ENCODE measurements around the gene TCEAL7.
"Not testable (repeated sequence)": the region's sequence is repeated elsewhere in the genome, so short reads cannot be mapped to it uniquely, and the experiment has no call there.

Gene TCEAL7, protein sequence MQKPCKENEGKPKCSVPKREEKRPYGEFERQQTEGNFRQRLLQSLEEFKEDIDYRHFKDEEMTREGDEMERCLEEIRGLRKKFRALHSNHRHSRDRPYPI

DNA sequence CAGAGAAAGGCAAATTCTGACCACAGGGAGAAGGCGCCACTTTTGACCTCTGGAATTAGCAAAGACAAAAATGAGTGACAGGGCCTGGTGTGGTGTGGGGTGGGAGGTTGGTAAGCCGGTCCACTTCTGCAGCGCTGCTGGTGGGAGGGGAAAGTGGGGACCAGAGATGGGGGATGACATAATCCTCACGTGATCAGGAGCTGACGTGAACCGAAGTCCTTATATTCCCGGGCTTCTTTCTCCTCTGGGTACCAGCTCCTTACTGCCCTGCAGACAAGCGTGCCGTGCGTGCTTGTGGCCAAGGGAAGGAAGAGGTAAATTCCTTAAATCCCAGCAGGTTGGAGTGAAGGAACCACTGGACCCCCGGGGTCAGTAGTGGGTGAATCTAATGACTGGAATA is at the start of gene TCEAL7:
Gene TCEAL7 (plus strand): TSS at position 249 of the 400 bp plus-strand sequence. CDS start 1,165 bp downstream, outside the sequence.
- DNase-seq (ENCODE audit: low spot score), result no peak
- no peak for TF ChIP-seq CTCF (IDR thresholded peaks at IDR 0.05; ENCODE audit: extremely low read depth, insufficient read depth, missing control alignments)
- in situ Hi-C loops (cut with MboI; ENCODE audit: low pct_unique_long_range_greater_than_20kb, low sequenced_read_pairs, unreplicated experiment), result no loop called here

DNA sequence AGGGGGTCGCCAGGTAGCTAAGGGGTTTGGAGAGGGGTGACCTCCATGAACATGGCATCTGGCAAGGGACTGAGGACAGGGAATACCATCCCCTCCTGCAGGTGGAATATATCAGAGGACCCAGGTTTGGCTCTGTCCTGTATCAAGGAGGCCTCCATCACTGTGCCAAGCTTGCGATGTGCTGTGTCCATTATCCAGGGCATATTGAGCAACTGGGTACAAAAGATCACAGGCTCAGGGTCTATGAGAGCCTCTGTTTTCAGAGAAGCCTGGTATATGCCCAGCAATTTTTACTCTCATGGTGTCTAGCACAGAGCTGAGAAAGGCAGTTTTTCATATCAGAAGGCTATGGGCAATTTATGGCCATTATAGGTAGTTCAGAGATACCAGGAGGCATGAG is 36.9 kb upstream of the TCEAL7 start:
- TF ChIP-seq CTCF (IDR thresholded peaks at IDR 0.05; ENCODE audit: extremely low read depth, insufficient read depth, missing control alignments), result no peak
- no peak for DNase-seq (ENCODE audit: low spot score)
- in situ Hi-C loops (cut with MboI; ENCODE audit: low pct_unique_long_range_greater_than_20kb, low sequenced_read_pairs, unreplicated experiment), result no loop called here

DNA sequence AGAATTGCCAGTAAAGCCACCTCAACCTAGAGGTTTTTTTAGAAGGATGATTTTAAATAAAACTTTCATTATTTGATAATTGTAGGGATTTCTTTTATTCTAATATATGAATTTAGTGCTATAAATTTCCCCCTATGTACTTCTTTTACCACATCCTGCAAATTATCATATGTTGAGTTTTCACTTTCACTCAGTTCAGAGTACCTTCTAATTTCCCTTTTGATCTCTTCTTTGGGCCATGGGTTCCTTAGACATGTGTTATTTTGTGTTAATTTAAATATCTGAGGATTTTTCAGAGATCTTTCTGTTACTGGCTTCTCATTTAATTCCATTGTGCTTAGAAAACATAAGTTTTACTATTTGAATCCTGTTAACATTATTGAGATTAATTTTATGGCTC is 25.3 kb upstream of the TCEAL7 start:
- no peak for TF ChIP-seq CTCF (IDR thresholded peaks at IDR 0.05; ENCODE audit: extremely low read depth, insufficient read depth, missing control alignments)
- in situ Hi-C loops (cut with MboI; ENCODE audit: low pct_unique_long_range_greater_than_20kb, low sequenced_read_pairs, unreplicated experiment), result no loop called here
- no peak for DNase-seq (ENCODE audit: low spot score)

- DNase-seq (ENCODE audit: low spot score); in situ Hi-C loops (cut with MboI; ENCODE audit: low pct_unique_long_range_greater_than_20kb, low sequenced_read_pairs, unreplicated experiment): not testable (repeated sequence)
These were observed 24.4 kb upstream of the TCEAL7 start for GRCh38 chrX:103305666-103306065.

DNA sequence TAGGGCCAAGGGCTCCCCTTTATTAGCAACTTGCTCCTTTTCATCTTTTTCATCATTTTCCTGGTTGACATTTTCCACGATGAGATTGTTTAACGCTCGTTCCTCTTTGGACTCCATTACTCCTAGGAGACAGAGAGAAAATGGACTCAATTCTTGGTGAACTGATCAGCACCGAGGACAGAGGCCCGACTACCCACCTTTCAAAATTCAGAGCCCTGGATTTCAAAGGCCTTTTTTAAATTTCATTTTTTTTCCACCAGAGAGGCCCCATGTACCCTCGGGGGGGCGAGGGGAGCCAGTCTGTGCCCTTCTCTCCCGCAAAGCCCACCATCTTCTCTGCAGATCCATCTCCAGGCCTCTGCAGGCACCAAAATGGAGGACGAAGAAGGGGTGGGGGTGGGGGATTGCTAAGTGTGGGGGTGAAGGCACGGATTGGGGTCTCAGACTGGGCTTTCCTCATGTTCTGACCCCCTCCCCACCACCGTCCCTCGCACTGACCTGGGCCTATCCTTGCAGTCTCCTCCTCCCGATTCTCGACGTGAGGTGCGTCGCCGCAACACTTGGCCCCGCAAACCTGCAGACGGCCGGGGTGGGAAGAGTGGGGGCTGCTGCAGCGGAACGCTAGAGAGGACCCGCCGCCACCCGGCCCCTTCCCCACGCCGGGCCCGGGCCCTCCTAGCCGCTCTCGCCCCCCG is 20.0 kb upstream of the TCEAL7 start:
- no peak for TF ChIP-seq CTCF (IDR thresholded peaks at IDR 0.05; ENCODE audit: extremely low read depth, insufficient read depth, missing control alignments)
- no peak for DNase-seq (ENCODE audit: low spot score)
- in situ Hi-C loops (cut with MboI; ENCODE audit: low pct_unique_long_range_greater_than_20kb, low sequenced_read_pairs, unreplicated experiment), result no loop called here

DNA sequence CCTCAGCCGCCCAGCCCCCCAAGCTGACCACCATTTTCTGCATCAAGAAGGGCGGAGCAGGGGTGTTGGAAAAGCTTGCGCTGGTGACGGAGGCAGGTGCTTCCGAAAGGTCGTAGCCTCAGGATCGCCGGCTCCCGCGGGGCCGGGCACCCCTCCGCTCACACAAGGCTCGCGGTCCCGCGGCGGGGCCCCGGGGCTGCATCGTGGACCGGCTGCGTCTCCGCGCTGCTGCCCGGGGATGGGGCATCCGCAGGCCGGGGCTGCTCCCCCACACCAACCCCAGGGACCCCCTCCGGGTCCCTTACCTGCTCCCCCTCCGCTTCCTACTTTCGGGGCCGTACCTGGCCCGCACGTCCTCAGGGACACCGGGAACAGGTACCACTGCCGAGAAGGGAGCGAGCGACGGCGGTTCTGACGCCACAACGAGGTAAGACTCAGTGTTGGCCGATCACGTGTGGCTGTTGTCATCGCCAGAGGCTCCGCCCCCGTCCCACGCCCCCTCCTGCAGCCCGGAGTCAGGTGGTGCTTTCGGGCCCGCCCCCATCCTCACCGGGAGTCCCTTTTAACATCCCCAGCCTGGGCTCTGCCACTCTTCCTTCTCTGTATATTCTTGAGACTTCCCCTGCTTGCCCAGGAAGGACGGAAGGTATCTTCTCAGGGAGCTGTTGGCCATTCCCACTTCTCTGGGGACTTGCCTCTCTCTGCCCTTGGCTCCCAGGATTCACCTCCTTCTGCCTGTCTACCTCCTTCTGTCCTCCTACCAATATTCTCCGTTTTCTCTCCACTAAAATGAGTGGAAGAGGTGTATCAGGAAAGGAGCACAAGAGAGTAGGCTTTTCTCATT is 19.3 kb upstream of the TCEAL7 start, which contains the start of gene BEX2:
Gene BEX2 (minus strand): TSS at position 436 of the 844 bp plus-strand sequence. CDS start 1,014 bp downstream, outside the sequence.
- in situ Hi-C loops (cut with MboI; ENCODE audit: low pct_unique_long_range_greater_than_20kb, low sequenced_read_pairs, unreplicated experiment), result no loop called here
- peak; percentile 75 for DNase-seq (ENCODE audit: low spot score)
- no peak for TF ChIP-seq CTCF (IDR thresholded peaks at IDR 0.05; ENCODE audit: extremely low read depth, insufficient read depth, missing control alignments)

DNA sequence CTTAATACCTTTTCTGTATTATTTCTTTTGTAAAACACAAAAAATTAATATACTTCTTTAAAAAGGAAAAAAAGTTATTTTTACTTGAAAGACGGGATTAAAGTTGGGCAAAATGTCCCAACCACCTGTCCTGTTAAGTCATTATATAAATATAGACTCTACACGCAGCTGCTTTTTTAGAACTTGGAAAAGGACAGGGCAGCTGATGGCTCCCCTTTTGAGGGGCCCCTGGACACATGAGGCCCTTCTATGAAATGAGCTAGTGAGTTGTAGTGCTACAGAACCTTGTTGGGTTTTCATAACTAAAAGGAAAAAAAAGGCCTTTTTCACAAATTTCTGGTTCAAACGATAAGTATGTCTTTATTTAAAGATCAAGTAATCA is 18.6 kb upstream of the TCEAL7 start:
- in situ Hi-C loops (cut with MboI; ENCODE audit: low pct_unique_long_range_greater_than_20kb, low sequenced_read_pairs, unreplicated experiment), result no loop called here
- TF ChIP-seq CTCF (IDR thresholded peaks at IDR 0.05; ENCODE audit: extremely low read depth, insufficient read depth, missing control alignments), result no peak

More for the DNA sequence above, 18.6 kb upstream of the TCEAL7 start:
- no peak for DNase-seq (ENCODE audit: low spot score)
